Neural crest cell (in vitro differentiated cells): ENCODE measurements around the gene KYAT1. TPM values are rescaled to one million over a fixed set of nuclear protein-coding genes. Genes with fewer than 3 reads are reported as not detected.
"Not testable (repeated sequence)": the region's sequence is repeated elsewhere in the genome, so short reads cannot be mapped to it uniquely, and the experiment has no call there.

Source experiments
- DNase-seq: peaks from one replicate; pipeline ENCODE4 v3.0.0; 2021; ENCODE audit warnings: low read depth, mixed read lengths, low spot score
- H3K27ac Mint-ChIP-seq: one replicate; pipeline ENCODE4 v1.8.0; 2021; ENCODE audit warnings: mild to moderate bottlenecking, mixed read lengths; ENCODE audit not compliant: unreplicated experiment
- H3K27me3 Mint-ChIP-seq: 2 replicates; pipeline ENCODE4 v1.8.0; 2021; ENCODE audit warnings: low read depth, mild to moderate bottlenecking, mixed read lengths
- H3K36me3 Mint-ChIP-seq: 2 replicates; pipeline ENCODE4 v1.8.0; 2021; ENCODE audit warnings: low read depth, mild to moderate bottlenecking, mixed read lengths
- H3K4me1 Mint-ChIP-seq: 2 replicates; pipeline ENCODE4 v1.8.0; 2021; ENCODE audit warnings: mixed read lengths
- H3K4me3 Mint-ChIP-seq: one replicate; pipeline ENCODE4 v1.8.0; 2021; ENCODE audit warnings: mild to moderate bottlenecking, mixed read lengths
- H3K9me3 Mint-ChIP-seq: 2 replicates; pipeline ENCODE4 v1.8.0; 2021; ENCODE audit warnings: mixed read lengths
- CTCF ChIP-seq: fragments of 200-600 bp; sonication (generic); conservative IDR thresholded peaks from 2 replicates; pipeline ENCODE4 v1.5.0; 2021; ENCODE audit warnings: antibody characterized with exemption, mild to moderate bottlenecking
- total RNA-seq: library from RNA; stranded (reverse); gene quantifications from 2 replicates; pipeline ENCODE4 v1.2.1, GENCODE V29; 2021

The KYAT1 gene
- total RNA-seq, 1 donor from 2014 or later = 17.7 TPM

- DNase-seq = no peak
- no peak for TF ChIP-seq CTCF
- H3K36me3 Mint-ChIP-seq = no peaks in the 10 kb centered on the region
- H3K27ac Mint-ChIP-seq = no peak overlapping the region
- no peaks in the 10 kb centered on the region for H3K9me3 Mint-ChIP-seq
- H3K27me3 Mint-ChIP-seq = no peaks in the 10 kb centered on the region
- H3K4me1 Mint-ChIP-seq = peaks cover 12% of the 10 kb centered on the region
- H3K4me3 Mint-ChIP-seq = no peak overlapping the region
Measured at GRCh38 chr9:128860937-128861336, 20.8 kb downstream of the KYAT1 start.

- peaks cover 12% of the 10 kb centered on the region for H3K4me1 Mint-ChIP-seq
- H3K4me3 Mint-ChIP-seq, H3K9me3 Mint-ChIP-seq, H3K27me3 Mint-ChIP-seq, DNase-seq, H3K36me3 Mint-ChIP-seq, H3K27ac Mint-ChIP-seq: not testable (repeated sequence)
Measured at GRCh38 chr9:128858476-128858875, 23.3 kb downstream of the KYAT1 start.

- not testable (repeated sequence) for H3K27me3 Mint-ChIP-seq, H3K4me1 Mint-ChIP-seq, H3K4me3 Mint-ChIP-seq, H3K9me3 Mint-ChIP-seq, H3K27ac Mint-ChIP-seq, DNase-seq
- H3K36me3 Mint-ChIP-seq = peaks cover 17% of the 10 kb centered on the region
Measured at GRCh38 chr9:128854454-128854853, 27.3 kb downstream of the KYAT1 start.

- not testable (repeated sequence) for H3K27ac Mint-ChIP-seq, DNase-seq, H3K9me3 Mint-ChIP-seq, H3K4me3 Mint-ChIP-seq, H3K27me3 Mint-ChIP-seq, H3K4me1 Mint-ChIP-seq
- peaks cover 18% of the 10 kb centered on the region for H3K36me3 Mint-ChIP-seq
Measured at GRCh38 chr9:128852646-128853045, 29.1 kb downstream of the KYAT1 start.

- not testable (repeated sequence) for DNase-seq, H3K27ac Mint-ChIP-seq, H3K9me3 Mint-ChIP-seq, H3K4me1 Mint-ChIP-seq, H3K27me3 Mint-ChIP-seq, H3K4me3 Mint-ChIP-seq
- peak; percentile 70 for TF ChIP-seq CTCF
- peaks cover 20% of the 10 kb centered on the region for H3K36me3 Mint-ChIP-seq
Measured at GRCh38 chr9:128851779-128852600, 29.8 kb downstream of the KYAT1 start.

- H3K27ac Mint-ChIP-seq, H3K4me1 Mint-ChIP-seq, H3K4me3 Mint-ChIP-seq, H3K9me3 Mint-ChIP-seq, DNase-seq, H3K27me3 Mint-ChIP-seq: not testable (repeated sequence)
- H3K36me3 Mint-ChIP-seq = peaks cover 20% of the 10 kb centered on the region
Measured at GRCh38 chr9:128851024-128851423, 30.7 kb downstream of the KYAT1 start.

- Mint-ChIP-seq H3K27me3 (no peaks in the 10 kb centered on the region), H3K9me3 (peaks cover 5% of the 10 kb centered on the region), H3K36me3 (peaks cover 20% of the 10 kb centered on the region), H3K4me3 (no peak overlapping the region), H3K27ac (no peak overlapping the region), H3K4me1 (no peaks in the 10 kb centered on the region)
- DNase-seq = no peak
- TF ChIP-seq CTCF = no peak
Measured at GRCh38 chr9:128847803-128848202, 33.9 kb downstream of the KYAT1 start.
